ENCODE data around the gene LGALS13. TPM values are rescaled to one million over a fixed set of nuclear protein-coding genes. Genes with fewer than 3 reads are reported as not detected.

The LGALS13 gene, protein sequence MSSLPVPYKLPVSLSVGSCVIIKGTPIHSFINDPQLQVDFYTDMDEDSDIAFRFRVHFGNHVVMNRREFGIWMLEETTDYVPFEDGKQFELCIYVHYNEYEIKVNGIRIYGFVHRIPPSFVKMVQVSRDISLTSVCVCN
- total RNA-seq (2022; extraction: Qiagen RNA extraction; ENCODE audit: low read depth) = not detected in 5 replicates

DNA sequence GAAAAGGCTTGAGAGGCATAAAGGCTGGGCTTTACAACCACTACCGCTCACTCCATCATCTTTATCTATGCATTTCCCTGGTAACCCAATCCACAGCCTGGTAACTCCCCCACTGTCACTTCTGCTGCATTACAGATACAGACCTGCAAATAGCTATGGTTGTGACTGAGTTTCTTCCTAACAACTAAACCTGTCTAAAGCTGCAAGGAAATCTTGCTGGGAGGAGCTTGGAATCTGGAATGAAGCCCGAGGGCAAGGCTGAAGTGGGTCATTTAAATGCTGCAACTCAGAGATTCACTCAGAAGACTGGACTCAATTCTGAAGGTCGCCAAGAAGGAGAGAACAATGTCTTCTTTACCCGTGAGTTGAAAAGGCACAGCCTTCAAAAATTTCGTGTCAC lies at the start of gene LGALS13:
Gene LGALS13, plus strand, starts transcription at position 301 of the 400 bp plus-strand sequence. Its CDS starts 45 bp downstream, at position 346.

DNA sequence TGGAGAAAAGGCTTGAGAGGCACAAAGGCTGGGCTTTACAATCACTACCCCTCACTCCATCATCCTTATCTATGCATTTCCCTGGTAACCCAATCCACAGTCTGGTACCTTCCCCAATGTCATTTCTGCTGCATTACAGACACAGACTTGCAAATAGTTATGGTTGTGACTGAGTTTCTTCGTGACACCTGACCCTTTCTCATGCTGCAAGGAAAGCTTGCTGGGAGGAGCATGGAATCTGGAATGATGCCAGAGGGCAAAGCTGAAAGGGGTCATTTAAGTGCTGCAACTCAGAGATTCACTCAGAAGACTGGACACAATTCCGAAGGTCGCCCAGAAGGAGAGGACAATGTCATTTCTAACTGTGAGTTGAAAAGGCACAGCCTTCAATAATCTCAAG lies 53.3 kb downstream of the LGALS13 start, which contains the start of gene LGALS16:
Gene LGALS16, plus strand, starts transcription at position 301 of the 400 bp plus-strand sequence. Its CDS starts 49 bp downstream, at position 350.

Other genes with a start within 250 kb of the LGALS13 start
- 68.3 to 76.1 TPM (median 72.8 TPM) in 5 replicates for gene PAF1, start 211.4 kb upstream of the LGALS13 start, total RNA-seq (2022; extraction: Qiagen RNA extraction; ENCODE audit: low read depth)
- 61.4 to 66.4 TPM (median 62.4 TPM) in 5 replicates for gene MED29, start 211.1 kb upstream of the LGALS13 start, total RNA-seq (2022; extraction: Qiagen RNA extraction; ENCODE audit: low read depth)
- gene ZFP36, start 195.7 kb upstream of the LGALS13 start, total RNA-seq (2022; extraction: Qiagen RNA extraction; ENCODE audit: low read depth) = 43.4 to 72.0 TPM (median 54.4 TPM) in 5 replicates
- gene PLEKHG2, start 189.9 kb upstream of the LGALS13 start, total RNA-seq (2022; extraction: Qiagen RNA extraction; ENCODE audit: low read depth) = 41.8 to 59.3 TPM (median 48.4 TPM) in 5 replicates
- gene RPS16, start 166.6 kb upstream of the LGALS13 start, total RNA-seq (2022; extraction: Qiagen RNA extraction; ENCODE audit: low read depth) = 5,936 to 7,509 TPM (median 7,147 TPM) in 5 replicates
- gene SUPT5H, start 156.9 kb upstream of the LGALS13 start, total RNA-seq (2022; extraction: Qiagen RNA extraction; ENCODE audit: low read depth) = 177 to 208 TPM (median 191 TPM) in 5 replicates
- gene TIMM50, start 121.7 kb upstream of the LGALS13 start, total RNA-seq (2022; extraction: Qiagen RNA extraction; ENCODE audit: low read depth) = 168 to 225 TPM (median 213 TPM) in 5 replicates
- gene DLL3, start 103.6 kb upstream of the LGALS13 start, total RNA-seq (2022; extraction: Qiagen RNA extraction; ENCODE audit: low read depth) = 7.7 to 11.3 TPM (median 10.4 TPM) in 5 replicates
- gene SELENOV, start 87.4 kb upstream of the LGALS13 start, total RNA-seq (2022; extraction: Qiagen RNA extraction; ENCODE audit: low read depth) = not detected in 5 replicates
- 5.9 to 9.3 TPM (median 7.5 TPM) in 5 replicates for gene EID2B, start 69.7 kb upstream of the LGALS13 start, total RNA-seq (2022; extraction: Qiagen RNA extraction; ENCODE audit: low read depth)
- 34.9 to 49.9 TPM (median 42.7 TPM) in 5 replicates for gene EID2, start 62.4 kb upstream of the LGALS13 start, total RNA-seq (2022; extraction: Qiagen RNA extraction; ENCODE audit: low read depth)
- not detected in 5 replicates for gene LGALS16, start 53.4 kb downstream of the LGALS13 start, total RNA-seq (2022; extraction: Qiagen RNA extraction; ENCODE audit: low read depth)
- gene LGALS14, start 102.0 kb downstream of the LGALS13 start, total RNA-seq (2022; extraction: Qiagen RNA extraction; ENCODE audit: low read depth) = not detected in 5 replicates
- gene CLC, start 135.5 kb downstream of the LGALS13 start, total RNA-seq (2022; extraction: Qiagen RNA extraction; ENCODE audit: low read depth) = not detected in 5 replicates
- not detected in 5 replicates for gene LEUTX, start 176.3 kb downstream of the LGALS13 start, total RNA-seq (2022; extraction: Qiagen RNA extraction; ENCODE audit: low read depth)
- 18.3 to 26.0 TPM (median 23.3 TPM) in 5 replicates for gene DYRK1B, start 231.6 kb downstream of the LGALS13 start, total RNA-seq (2022; extraction: Qiagen RNA extraction; ENCODE audit: low read depth)
- 587 to 784 TPM (median 713 TPM) in 5 replicates for gene FBL, start 243.9 kb downstream of the LGALS13 start, total RNA-seq (2022; extraction: Qiagen RNA extraction; ENCODE audit: low read depth)